ENCODE data around the gene KLK8. TPM values are rescaled to one million over a fixed set of nuclear protein-coding genes. Genes with fewer than 3 reads are reported as not detected.

KLK8 gene
- total and polyA plus RNA-seq, 2 donors (not counting 1 experiment from before 2014, with no cell fraction given): not detected

DNA sequence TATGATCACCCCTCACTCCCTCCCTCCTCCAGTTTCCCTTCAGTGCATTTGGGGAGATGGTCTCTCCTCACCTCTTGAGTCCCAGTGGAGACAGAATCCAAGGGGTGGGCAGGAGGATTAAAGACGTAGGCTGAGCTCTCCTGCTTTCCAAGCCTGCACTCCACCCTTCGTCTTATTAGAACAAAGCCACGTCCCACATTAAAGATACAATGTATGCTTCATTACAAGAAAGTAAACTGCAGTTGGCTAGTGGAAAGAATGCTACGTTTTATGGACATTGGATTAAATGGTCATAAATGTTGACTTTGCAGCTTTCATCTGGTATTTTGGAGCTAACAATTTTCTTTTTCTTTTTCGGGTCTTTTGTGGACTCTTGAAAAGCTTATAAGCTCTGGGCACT is 26.5 kb upstream of the KLK8 start:
- no peak for TF ChIP-seq EZH2 (IDR thresholded peaks at IDR 0.05; ENCODE audit: borderline replicate concordance, insufficient read depth, low read depth, low read length, poor library complexity, severe bottlenecking)
- TF ChIP-seq, protein P1, sequence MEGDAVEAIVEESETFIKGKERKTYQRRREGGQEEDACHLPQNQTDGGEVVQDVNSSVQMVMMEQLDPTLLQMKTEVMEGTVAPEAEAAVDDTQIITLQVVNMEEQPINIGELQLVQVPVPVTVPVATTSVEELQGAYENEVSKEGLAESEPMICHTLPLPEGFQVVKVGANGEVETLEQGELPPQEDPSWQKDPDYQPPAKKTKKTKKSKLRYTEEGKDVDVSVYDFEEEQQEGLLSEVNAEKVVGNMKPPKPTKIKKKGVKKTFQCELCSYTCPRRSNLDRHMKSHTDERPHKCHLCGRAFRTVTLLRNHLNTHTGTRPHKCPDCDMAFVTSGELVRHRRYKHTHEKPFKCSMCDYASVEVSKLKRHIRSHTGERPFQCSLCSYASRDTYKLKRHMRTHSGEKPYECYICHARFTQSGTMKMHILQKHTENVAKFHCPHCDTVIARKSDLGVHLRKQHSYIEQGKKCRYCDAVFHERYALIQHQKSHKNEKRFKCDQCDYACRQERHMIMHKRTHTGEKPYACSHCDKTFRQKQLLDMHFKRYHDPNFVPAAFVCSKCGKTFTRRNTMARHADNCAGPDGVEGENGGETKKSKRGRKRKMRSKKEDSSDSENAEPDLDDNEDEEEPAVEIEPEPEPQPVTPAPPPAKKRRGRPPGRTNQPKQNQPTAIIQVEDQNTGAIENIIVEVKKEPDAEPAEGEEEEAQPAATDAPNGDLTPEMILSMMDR (IDR thresholded peaks at IDR 0.05): no peak
- ATAC-seq (ENCODE audit: low read depth) (no peak), DNase-seq (no peak)
- 77% methylated on average over 2 of the region's 5 CpGs for WGBS (ENCODE audit: insufficient coverage)
- Histone ChIP-seq H4K20me1 (ENCODE audit: control insufficient read depth, insufficient read depth, low read length, poor library complexity, severe bottlenecking) (no peaks in the 10 kb centered on the region), H3K79me2 (ENCODE audit: control insufficient read depth, insufficient read depth, low read length) (no peaks in the 10 kb centered on the region), H3K36me3 (replicated peaks in 1 of 2; ENCODE audit: control extremely low read depth in 1 of 2, control insufficient read depth in 1 of 2, extremely low read depth in 1 of 2, insufficient read depth in 2 of 2, low read length in 1 of 2) (no peaks in the 10 kb centered on the region), H3K4me2 (replicated peaks; ENCODE audit: low read depth, low read length, poor library complexity, severe bottlenecking) (no peak overlapping the region), H3K27ac (ENCODE audit: low read length in 2 of 2) (no peak overlapping the region), H3K4me3 (ENCODE audit: control extremely low read depth in 1 of 5, extremely low read depth in 1 of 5, insufficient read depth in 1 of 5, low read depth in 2 of 5, low read length in 4 of 5) (no peak overlapping the region), H3K9me3 (ENCODE audit: control extremely low read depth in 1 of 3, control insufficient read depth in 2 of 3, insufficient read depth in 1 of 3, low read length in 2 of 3) (peaks cover 0 to 6% (median 0%) of the 10 kb centered on the region in 3 donors), H3K4me1 (ENCODE audit: control insufficient read depth in 2 of 2, insufficient read depth in 2 of 2, low read length in 2 of 2) (no peaks in the 10 kb centered on the region), H3K9ac (ENCODE audit: low read length) (no peak overlapping the region), H3K27me3 (replicated peaks in 1 of 4; ENCODE audit: control extremely low read depth in 1 of 4, control insufficient read depth in 3 of 4, insufficient read depth in 4 of 4, low read length in 3 of 4) (peaks cover 0 to 4% (median 0%) of the 10 kb centered on the region in 4 experiments), H2AFZ (ENCODE audit: insufficient read depth, low read depth, low read length, poor library complexity, severe bottlenecking) (no peak overlapping the region)
- intact Hi-C loops (cut with micrococcal nuclease): no loop called here
- POLR2A ChIA-PET: no interaction called here
- CTCF ChIA-PET: no interaction called here
- Mint-ChIP-seq H3K27me3 (peaks cover 34% of the 10 kb centered on the region), H3K4me1 (no peaks in the 10 kb centered on the region), H3K27ac (no peak overlapping the region), H3K9me3 (ENCODE audit: insufficient read depth) (peaks cover 3% of the 10 kb centered on the region), H3K4me3 (no peak overlapping the region)

DNA sequence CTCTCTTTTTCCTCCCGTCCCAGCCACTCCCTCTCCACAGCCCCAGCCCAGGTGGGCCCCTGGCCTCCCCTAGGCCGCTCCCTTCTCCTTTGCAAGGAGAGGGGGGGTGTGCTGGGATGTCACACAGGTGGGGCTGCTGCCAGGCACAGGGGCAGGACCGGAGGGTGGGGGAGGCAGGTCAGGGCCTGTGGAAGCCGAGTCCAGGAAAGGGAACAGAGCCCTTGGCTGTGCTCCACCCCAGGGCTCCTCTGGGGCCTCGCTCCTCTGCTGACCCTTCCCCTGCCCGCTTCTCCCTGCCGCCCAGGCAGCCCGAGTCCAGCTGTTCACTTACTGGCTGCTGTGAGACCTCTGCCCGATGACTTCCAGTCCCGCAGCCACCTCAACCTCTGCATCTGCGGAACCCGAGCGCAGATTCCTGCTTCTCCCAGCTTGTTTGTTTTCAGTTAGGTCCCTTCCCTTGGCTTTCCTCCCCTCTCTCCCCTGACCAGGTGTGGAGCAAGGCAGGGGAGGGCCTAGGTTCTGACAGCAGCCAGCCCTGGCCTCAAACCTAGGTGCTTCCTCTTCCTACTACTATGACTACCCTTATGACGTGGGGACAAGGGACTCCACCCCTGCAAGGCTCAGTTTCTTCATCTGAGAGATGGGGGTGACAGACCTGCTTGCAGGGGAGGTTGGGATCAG is 25.9 kb upstream of the KLK8 start:
- Histone ChIP-seq H3K36me3 (replicated peaks in 1 of 2; ENCODE audit: control extremely low read depth in 1 of 2, control insufficient read depth in 1 of 2, extremely low read depth in 1 of 2, insufficient read depth in 2 of 2, low read length in 1 of 2) (no peaks in the 10 kb centered on the region), H3K4me1 (ENCODE audit: control insufficient read depth in 2 of 2, insufficient read depth in 2 of 2, low read length in 2 of 2) (no peaks in the 10 kb centered on the region), H3K27me3 (replicated peaks in 1 of 4; ENCODE audit: control extremely low read depth in 1 of 4, control insufficient read depth in 3 of 4, insufficient read depth in 4 of 4, low read length in 3 of 4) (no peaks in the 10 kb centered on the region), H4K20me1 (ENCODE audit: control insufficient read depth, insufficient read depth, low read length, poor library complexity, severe bottlenecking) (no peaks in the 10 kb centered on the region), H3K9me3 (ENCODE audit: control extremely low read depth in 1 of 3, control insufficient read depth in 2 of 3, insufficient read depth in 1 of 3, low read length in 2 of 3) (peaks cover 0 to 6% (median 0%) of the 10 kb centered on the region in 3 donors), H3K9ac (ENCODE audit: low read length) (no peak overlapping the region), H3K4me3 (ENCODE audit: control extremely low read depth in 1 of 5, extremely low read depth in 1 of 5, insufficient read depth in 1 of 5, low read depth in 2 of 5, low read length in 4 of 5) (no peak overlapping the region), H3K27ac (ENCODE audit: low read length in 2 of 2) (no peak overlapping the region), H3K79me2 (ENCODE audit: control insufficient read depth, insufficient read depth, low read length) (no peaks in the 10 kb centered on the region), H2AFZ (ENCODE audit: insufficient read depth, low read depth, low read length, poor library complexity, severe bottlenecking) (no peak overlapping the region), H3K4me2 (replicated peaks; ENCODE audit: low read depth, low read length, poor library complexity, severe bottlenecking) (no peak overlapping the region)
- no peaks in the 10 kb centered on the region for H3K4me1 Mint-ChIP-seq
- H3K4me3 Mint-ChIP-seq: no peak overlapping the region
- peaks cover 3% of the 10 kb centered on the region for H3K9me3 Mint-ChIP-seq (ENCODE audit: insufficient read depth)
- WGBS (ENCODE audit: insufficient coverage): 68% methylated on average over 11 of the region's 14 CpGs
- no peak overlapping the region for H3K27ac Mint-ChIP-seq
- CTCF ChIA-PET: interaction anchor here (0.6 kb wide), 1 partner anchor 630 kb away, joined by 3 read pairs; no protein-coding TSS in a partner anchor
- H3K27me3 Mint-ChIP-seq: peaks cover 40% of the 10 kb centered on the region
- POLR2A ChIA-PET: no interaction called here
- no peak for TF ChIP-seq EZH2 (IDR thresholded peaks at IDR 0.05; ENCODE audit: borderline replicate concordance, insufficient read depth, low read depth, low read length, poor library complexity, severe bottlenecking)
- TF ChIP-seq, protein P1 (IDR thresholded peaks at IDR 0.05): no peak
- intact Hi-C loops (cut with micrococcal nuclease): no loop called here
- ATAC-seq (ENCODE audit: low read depth): no peak
- no peak for DNase-seq
